GM23248 (cell line): ENCODE measurements around the gene DNASE1L2. TPM values are rescaled to one million over a fixed set of nuclear protein-coding genes. Genes with fewer than 3 reads are reported as not detected.
A peak's percentile ranks its signal among the peaks of the same experiment; 100 is the strongest.

ENCODE experiments used
- DNase-seq: peaks from one replicate; pipeline ENCODE4 v3.0.0-alpha.2; 2015
- H2AFZ ChIP-seq: fragments of 200-600 bp; sonication (generic); 2 replicates; pipeline ENCODE4 v1.6.1; 2016; ENCODE audit warnings: antibody characterized with exemption
- H3F3A ChIP-seq: fragments of 200-600 bp; sonication (generic); 2 replicates; pipeline ENCODE4 v1.6.1; 2016; ENCODE audit warnings: mild to moderate bottlenecking, antibody characterized with exemption, mixed run types; ENCODE audit not compliant: insufficient read depth
- H3K27ac ChIP-seq: fragments of 200-600 bp; sonication (generic); 2 replicates; pipeline ENCODE4 v1.5.1; 2016; ENCODE audit warnings: mild to moderate bottlenecking
- H3K27me3 ChIP-seq: fragments of 200-600 bp; sonication (generic); replicated peaks from 2 replicates; pipeline ENCODE4 v1.6.1; 2016; ENCODE audit warnings: mild to moderate bottlenecking; ENCODE audit not compliant: insufficient read depth
- H3K36me3 ChIP-seq: fragments of 200-600 bp; sonication (generic); 2 replicates; pipeline ENCODE4 v1.6.1; 2016; ENCODE audit warnings: low read depth, mild to moderate bottlenecking
- H3K4me1 ChIP-seq: fragments of 200-600 bp; sonication (generic); 2 replicates; pipeline ENCODE4 v1.6.1; 2016; ENCODE audit warnings: mild to moderate bottlenecking; ENCODE audit not compliant: insufficient read depth
- H3K4me2 ChIP-seq: fragments of 200-600 bp; sonication (generic); one replicate; pipeline ENCODE4 v1.6.1; 2016; ENCODE audit warnings: mild to moderate bottlenecking; ENCODE audit not compliant: unreplicated experiment
- H3K4me3 ChIP-seq: fragments of 200-600 bp; sonication (generic); 2 replicates; pipeline ENCODE4 v1.5.1; 2016; ENCODE audit warnings: mild to moderate bottlenecking
- H3K79me2 ChIP-seq: fragments of 200-600 bp; sonication (generic); 2 replicates; pipeline ENCODE4 v1.6.1; 2016; ENCODE audit warnings: mild to moderate bottlenecking; ENCODE audit not compliant: insufficient read depth
- H3K9ac ChIP-seq: fragments of 200-600 bp; sonication (generic); 2 replicates; pipeline ENCODE4 v1.6.1; 2016; ENCODE audit warnings: mild to moderate bottlenecking
- H3K9me2 ChIP-seq: fragments of 200-600 bp; sonication (generic); 2 replicates; pipeline ENCODE4 v1.6.1; 2016; ENCODE audit warnings: mixed run types, mild to moderate bottlenecking, moderate library complexity; ENCODE audit not compliant: insufficient read depth
- H3K9me3 ChIP-seq: fragments of 200-600 bp; sonication (generic); one replicate; pipeline ENCODE4 v1.6.1; 2017; ENCODE audit warnings: low read depth
- H4K20me1 ChIP-seq: fragments of 200-600 bp; sonication (generic); 2 replicates; pipeline ENCODE4 v1.6.0; 2016; ENCODE audit not compliant: insufficient read depth
- EZH2 ChIP-seq: fragments of 200-600 bp; sonication (generic); IDR thresholded peaks from 2 replicates; pipeline ENCODE4 v1.6.1; 2018; ENCODE audit warnings: antibody characterized with exemption, mild to moderate bottlenecking; ENCODE audit not compliant: insufficient read depth, poor library complexity, severe bottlenecking
- EZH2phosphoT487 ChIP-seq: fragments of 200-600 bp; sonication (generic); IDR thresholded peaks from 2 replicates; pipeline ENCODE4 v1.6.1; 2018; ENCODE audit warnings: antibody characterized with exemption, moderate library complexity, mild to moderate bottlenecking, low read depth; ENCODE audit not compliant: insufficient read depth
- WGBS, 2 experiments: methylation state at CpG; one replicate each; pipeline ENCODE4 v1.1.6; 2015 to 2017; ENCODE audit warnings: low lambda C conversion rate in 2 of 2, low coverage in 1 of 2; ENCODE audit errors: missing lambda C conversion rate in 2 of 2; 5-methylcytosine and 5-hydroxymethylcytosine counted together
- in situ Hi-C: fragments of 300-500 bp; cut with MboI; formaldehyde crosslinking; loops from 2 replicates; pipeline ENCODE4 v1.15.0; 2020
- microRNA counts: library from miRNA; unstranded; fragments of <30 nt; microRNA quantifications from one replicate; lab custom pipeline; 2016
- microRNA-seq: library from miRNA; unstranded; fragments of <30 nt; microRNA quantifications from one replicate; pipeline ENCODE4, GENCODE V29; 2016; ENCODE audit warnings: borderline number of aligned reads
- polyA plus RNA-seq: library from polyadenylated mRNA; unstranded; fragments of >200 nt; fragmentation: Nextera tagmentation; extraction: Ambion mirVana; gene quantifications from 2 replicates; pipeline ENCODE4 v1.2.1, GENCODE V29; 2016
- small RNA-seq: library from RNA; depleted of rRNA; stranded (forward); fragments of <200 nt; gene quantifications from one replicate; pipeline ENCODE3, GENCODE V24; 2014; ENCODE audit warnings: low read depth, low replicate concordance
- total RNA-seq: library from RNA; depleted of rRNA; stranded (reverse); fragments of >200 nt; shearing (Covaris generic); gene quantifications from 2 replicates; pipeline ENCODE4 v1.2.3, GENCODE V29; 2014; rRNA removed

DNASE1L2 gene
- total and polyA plus RNA-seq, 2 experiments from 2014 or later: 0.89 TPM; not detected in 1

GRCh38 chr16:2287916-2288547 lies 51.8 kb downstream of the DNASE1L2 start:
- Histone ChIP-seq H2AFZ (no peak overlapping the region), H3K27ac (no peak overlapping the region), H3K9me2 (no peaks in the 10 kb centered on the region), H3K4me3 (no peak overlapping the region), H3F3A (no peaks in the 10 kb centered on the region), H3K9me3 (no peaks in the 10 kb centered on the region), H3K79me2 (no peaks in the 10 kb centered on the region), H3K36me3 (no peaks in the 10 kb centered on the region), H3K9ac (no peak overlapping the region), H4K20me1 (no peaks in the 10 kb centered on the region), H3K27me3 (no peaks in the 10 kb centered on the region), H3K4me2 (no peak overlapping the region), H3K4me1 (no peaks in the 10 kb centered on the region)
- 72 to 82% methylated on average over 33 to 34 of the region's 35 CpGs for WGBS, 2 experiments
- TF ChIP-seq EZH2 (no peak), EZH2phosphoT487 (no peak)
- in situ Hi-C loops: no loop called here
- DNase-seq: no peak

MicroRNAs encoded within 50 kb of the gene (microRNA counts, 767-probe panel; counts per million panel counts)
- microRNA hsa-miR-940 (lab: Ali Mortazavi, UCI): 447 counts per million, percentile 86 among the panel's probes with 10 or more counts

Small RNA genes lying within 50 kb of the gene (microRNA-seq; reads per million reads assigned to microRNA genes)
- gene MIR3677 (not detected), gene MIR4717 (not detected)

Small RNA genes lying within 50 kb of the gene (small RNA-seq; reads per million reads assigned to genes)
- gene MIR3677: not detected
- gene MIR4717: not detected

Other genes with a start within 250 kb of the DNASE1L2 start
- 0.22 and 0.76 TPM in 2 replicates for gene SYNGR3, start 246.5 kb upstream of the DNASE1L2 start, total RNA-seq
- 0.72 and 1.3 TPM in 2 replicates for gene SYNGR3, start 246.5 kb upstream of the DNASE1L2 start, polyA plus RNA-seq
- 21.2 and 23.4 TPM in 2 replicates for gene ZNF598, start 226.6 kb upstream of the DNASE1L2 start, total RNA-seq
- gene ZNF598, start 226.6 kb upstream of the DNASE1L2 start, polyA plus RNA-seq: 12.2 and 14.1 TPM in 2 replicates
- gene NPW, start 216.7 kb upstream of the DNASE1L2 start, total RNA-seq: not detected in 2 replicates
- gene NPW, start 216.7 kb upstream of the DNASE1L2 start, polyA plus RNA-seq: 2.1 and 3.0 TPM in 2 replicates
- 27.3 and 39.7 TPM in 2 replicates for gene NHERF2, start 209.5 kb upstream of the DNASE1L2 start, total RNA-seq
- 29.0 and 45.1 TPM in 2 replicates for gene NHERF2, start 209.5 kb upstream of the DNASE1L2 start, polyA plus RNA-seq
- 19.9 and 22.8 TPM in 2 replicates for gene NTHL1, start 188.6 kb upstream of the DNASE1L2 start, total RNA-seq
- 20.3 and 21.2 TPM in 2 replicates for gene NTHL1, start 188.6 kb upstream of the DNASE1L2 start, polyA plus RNA-seq
- 53.7 and 84.6 TPM in 2 replicates for gene TSC2, start 188.5 kb upstream of the DNASE1L2 start, total RNA-seq
- 43.3 and 52.2 TPM in 2 replicates for gene TSC2, start 188.5 kb upstream of the DNASE1L2 start, polyA plus RNA-seq
- 200 and 201 TPM in 2 replicates for gene PKD1, start 100.5 kb upstream of the DNASE1L2 start, total RNA-seq
- 43.7 and 48.4 TPM in 2 replicates for gene PKD1, start 100.5 kb upstream of the DNASE1L2 start, polyA plus RNA-seq
- not detected in 2 replicates for gene RAB26, start 87.8 kb upstream of the DNASE1L2 start, total RNA-seq
- gene RAB26, start 87.8 kb upstream of the DNASE1L2 start, polyA plus RNA-seq: 0.30 and 0.71 TPM in 2 replicates
- gene TRAF7, start 80.7 kb upstream of the DNASE1L2 start, total RNA-seq: 72.7 and 74.2 TPM in 2 replicates
- 28.8 and 29.3 TPM in 2 replicates for gene TRAF7, start 80.7 kb upstream of the DNASE1L2 start, polyA plus RNA-seq
- under 0.01 TPM in 1 of 2 replicates, not detected in the other for gene CASKIN1, start 39.8 kb upstream of the DNASE1L2 start, total RNA-seq
- not detected in 2 replicates for gene CASKIN1, start 39.8 kb upstream of the DNASE1L2 start, polyA plus RNA-seq
- 58.6 and 62.9 TPM in 2 replicates for gene MLST8, start 31.0 kb upstream of the DNASE1L2 start, total RNA-seq
- gene MLST8, start 31.0 kb upstream of the DNASE1L2 start, polyA plus RNA-seq: 46.5 and 54.6 TPM in 2 replicates
- gene BRICD5, start 25.6 kb upstream of the DNASE1L2 start, total RNA-seq: 2.1 and 2.9 TPM in 2 replicates
- 0.22 and 0.56 TPM in 2 replicates for gene BRICD5, start 25.6 kb upstream of the DNASE1L2 start, polyA plus RNA-seq
- gene PGP, start 21.6 kb upstream of the DNASE1L2 start, total RNA-seq: 21.4 and 25.5 TPM in 2 replicates
- 10.1 TPM in 2 replicates for gene PGP, start 21.6 kb upstream of the DNASE1L2 start, polyA plus RNA-seq
- 32.7 and 41.5 TPM in 2 replicates for gene E4F1, start 12.9 kb upstream of the DNASE1L2 start, total RNA-seq
- 13.5 and 15.5 TPM in 2 replicates for gene E4F1, start 12.9 kb upstream of the DNASE1L2 start, polyA plus RNA-seq
- gene ECI1, start 15.1 kb downstream of the DNASE1L2 start, total RNA-seq: 53.2 and 92.0 TPM in 2 replicates
- 106 and 116 TPM in 2 replicates for gene ECI1, start 15.1 kb downstream of the DNASE1L2 start, polyA plus RNA-seq
- gene RNPS1, start 31.7 kb downstream of the DNASE1L2 start, total RNA-seq: 104 and 115 TPM in 2 replicates
- 176 and 181 TPM in 2 replicates for gene RNPS1, start 31.7 kb downstream of the DNASE1L2 start, polyA plus RNA-seq
- gene ABCA3, start 104.3 kb downstream of the DNASE1L2 start, total RNA-seq: 0.76 and 2.1 TPM in 2 replicates
- gene ABCA3, start 104.3 kb downstream of the DNASE1L2 start, polyA plus RNA-seq: 0.47 and 0.64 TPM in 2 replicates
- 11.5 and 15.7 TPM in 2 replicates for gene CCNF, start 193.0 kb downstream of the DNASE1L2 start, total RNA-seq
- 9.3 and 10.5 TPM in 2 replicates for gene CCNF, start 193.0 kb downstream of the DNASE1L2 start, polyA plus RNA-seq
- gene TEDC2, start 223.7 kb downstream of the DNASE1L2 start, total RNA-seq: 6.8 and 8.3 TPM in 2 replicates
- gene TEDC2, start 223.7 kb downstream of the DNASE1L2 start, polyA plus RNA-seq: 4.2 and 4.8 TPM in 2 replicates
- gene NTN3, start 234.9 kb downstream of the DNASE1L2 start, total RNA-seq: 1.8 TPM in 1 of 2 replicates, not detected in the other
- not detected in 2 replicates for gene NTN3, start 234.9 kb downstream of the DNASE1L2 start, polyA plus RNA-seq
- 17.8 and 18.7 TPM in 2 replicates for gene TBC1D24, start 238.7 kb downstream of the DNASE1L2 start, total RNA-seq
- gene TBC1D24, start 238.7 kb downstream of the DNASE1L2 start, polyA plus RNA-seq: 9.3 and 10.1 TPM in 2 replicates